ENCODE measurements around the gene RPL26.
A peak's percentile ranks its signal among the peaks of the same experiment; 100 is the strongest.
"Not testable (repeated sequence)": the region's sequence is repeated elsewhere in the genome, so short reads cannot be mapped to it uniquely, and the experiment has no call there.

RPL26 gene

DNA sequence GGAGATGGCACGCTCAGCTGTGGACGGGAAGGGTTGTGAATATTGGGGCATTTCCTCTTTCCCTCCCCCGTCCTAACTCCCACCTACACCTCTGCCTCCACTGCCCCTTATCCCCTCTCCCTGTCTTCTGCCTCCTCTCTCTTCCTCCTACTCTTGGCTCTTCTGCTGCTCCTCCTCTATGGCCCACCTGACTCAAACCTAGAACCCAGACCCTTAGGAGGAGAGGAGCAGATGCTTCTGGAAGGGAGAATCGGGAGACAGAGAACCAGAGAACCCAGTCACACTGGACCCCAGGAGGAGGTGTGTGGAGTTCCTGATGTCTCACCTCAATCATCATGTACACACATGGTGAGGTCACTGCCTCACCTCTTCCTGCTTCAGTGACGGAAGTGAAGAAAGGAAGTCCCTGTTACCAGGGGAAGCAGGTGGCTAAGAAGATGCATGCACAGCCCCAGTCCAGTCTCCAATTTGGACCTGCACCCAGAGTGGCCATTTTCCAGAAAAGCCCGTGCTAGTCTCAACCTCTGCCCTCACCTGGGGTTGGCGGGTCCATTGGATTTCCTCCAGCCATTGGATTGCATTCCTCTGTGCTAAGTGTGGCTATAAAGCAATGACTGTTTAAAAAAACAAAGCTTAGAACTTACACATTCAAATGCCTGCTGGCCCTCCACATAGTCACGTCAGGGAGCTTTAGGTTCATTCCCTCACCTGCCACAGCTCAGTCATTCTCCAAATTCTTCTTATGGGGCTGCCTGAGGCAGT is 10.7 kb upstream of the RPL26 start:
- DNase-seq: no peak

DNA sequence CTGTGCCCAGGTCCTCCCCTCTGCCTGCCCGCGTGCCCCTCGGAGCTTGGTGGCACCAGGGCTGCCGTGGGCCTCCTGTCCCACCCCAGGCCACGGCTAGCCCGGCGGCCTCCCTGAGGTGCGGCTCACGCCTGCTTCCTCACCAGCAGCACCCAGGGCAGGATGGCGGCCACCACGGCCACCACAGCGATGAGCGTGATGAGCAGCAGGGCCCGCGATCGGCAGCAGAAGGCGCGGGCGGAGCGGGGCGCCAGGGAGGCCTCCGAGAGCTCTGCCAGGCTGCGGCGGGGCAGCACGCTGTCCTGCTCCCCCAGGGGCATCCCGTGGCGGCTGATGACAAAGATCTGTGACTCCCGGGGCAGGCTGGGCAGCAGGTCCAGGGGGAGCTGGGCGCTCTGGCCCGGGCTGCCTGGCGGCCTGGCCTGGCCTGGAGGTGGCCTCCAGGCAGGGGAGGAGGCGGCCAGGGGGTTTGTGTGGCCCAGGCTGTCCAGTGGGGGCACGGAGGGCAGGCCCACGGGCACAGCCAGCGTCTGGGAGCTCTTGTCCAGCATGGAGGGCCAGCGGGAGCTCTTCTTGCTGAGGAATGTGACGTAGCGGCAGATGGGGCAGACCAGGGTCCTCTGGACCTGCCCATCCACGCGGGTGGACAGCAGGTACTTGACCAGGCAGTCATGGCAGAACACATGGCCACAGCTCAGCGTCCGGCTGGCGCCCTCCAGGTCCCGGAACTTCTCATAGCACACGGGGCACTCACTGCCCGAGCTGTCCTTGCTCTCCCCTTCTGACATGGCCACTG is 9.9 kb upstream of the RPL26 start:
- DNase-seq: no peak

DNA sequence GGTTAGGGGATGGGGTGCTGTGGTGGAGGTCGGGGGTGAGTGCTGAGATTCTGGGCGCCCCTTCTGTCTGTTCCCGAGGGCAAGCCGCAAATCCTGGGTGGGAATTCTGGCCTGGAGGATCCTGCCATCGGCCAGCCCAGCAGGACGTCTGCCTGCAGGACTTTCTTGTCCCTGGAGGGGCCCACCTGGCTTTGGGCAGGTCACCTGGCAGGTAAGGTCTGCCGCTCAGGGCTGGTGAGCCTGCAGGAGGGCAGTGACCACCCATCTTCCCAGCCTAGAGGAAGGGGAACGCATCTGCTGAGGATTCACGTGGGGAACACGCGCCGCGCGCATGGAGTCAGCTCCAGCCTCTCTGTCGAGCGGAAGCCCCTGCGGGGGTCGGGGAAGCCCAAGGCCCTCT is 9.3 kb upstream of the RPL26 start:
- DNase-seq: no peak

DNA sequence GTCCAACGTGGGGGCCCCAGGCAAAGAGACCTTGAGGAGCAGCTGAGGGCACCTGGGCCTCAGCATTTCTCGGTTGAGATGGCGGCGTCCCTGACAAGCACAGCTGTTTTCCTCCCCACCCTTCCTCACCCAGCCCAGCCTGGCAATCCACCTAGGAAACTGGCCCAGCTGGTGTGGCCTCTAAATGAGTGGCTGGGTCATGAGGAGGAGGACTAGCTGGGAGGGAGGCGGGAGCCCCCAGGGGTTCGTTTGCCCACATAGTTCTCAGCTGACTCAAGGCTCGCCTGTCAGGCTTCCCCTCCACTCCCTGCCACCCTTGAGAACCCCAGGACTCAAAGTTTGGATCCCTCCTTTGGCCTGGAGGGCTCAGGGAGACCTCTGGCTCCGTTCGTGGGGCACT is 8.7 kb upstream of the RPL26 start:
- DNase-seq: no peak

DNA sequence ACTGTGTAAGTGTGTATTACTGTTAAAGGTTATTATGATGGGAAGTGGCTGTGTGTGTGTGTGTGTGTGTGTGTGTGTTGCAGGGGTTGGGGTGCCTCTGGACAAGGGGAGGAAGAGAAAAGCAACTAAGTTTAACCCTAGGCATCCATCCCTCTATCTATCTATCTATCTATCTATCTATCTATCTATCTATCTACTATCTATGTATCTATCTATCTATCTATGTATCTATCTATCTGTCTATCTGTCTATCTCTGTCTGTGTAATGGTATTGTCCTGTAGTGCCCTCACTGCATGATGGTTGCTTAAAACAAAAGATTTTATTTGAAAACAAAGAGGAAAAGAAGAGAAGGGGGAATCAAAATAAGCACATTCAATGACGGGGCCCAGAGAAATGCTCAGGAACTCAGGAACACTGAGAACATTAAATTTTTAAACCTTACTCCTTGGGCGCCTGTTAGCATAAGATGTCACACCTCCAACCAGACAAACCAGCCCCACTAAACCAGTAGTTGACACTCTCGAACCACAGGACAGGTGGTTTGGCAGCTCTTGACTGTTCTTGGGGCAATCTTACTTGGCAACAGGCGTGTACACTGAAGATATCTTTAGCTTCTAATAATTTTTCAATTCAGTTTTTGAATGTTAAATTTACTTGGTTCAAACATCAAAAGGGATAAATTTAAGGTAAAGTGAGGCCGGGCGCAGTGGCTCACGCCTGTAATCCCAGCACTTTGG is 5.1 kb upstream of the RPL26 start:
- no peak for DNase-seq

DNA sequence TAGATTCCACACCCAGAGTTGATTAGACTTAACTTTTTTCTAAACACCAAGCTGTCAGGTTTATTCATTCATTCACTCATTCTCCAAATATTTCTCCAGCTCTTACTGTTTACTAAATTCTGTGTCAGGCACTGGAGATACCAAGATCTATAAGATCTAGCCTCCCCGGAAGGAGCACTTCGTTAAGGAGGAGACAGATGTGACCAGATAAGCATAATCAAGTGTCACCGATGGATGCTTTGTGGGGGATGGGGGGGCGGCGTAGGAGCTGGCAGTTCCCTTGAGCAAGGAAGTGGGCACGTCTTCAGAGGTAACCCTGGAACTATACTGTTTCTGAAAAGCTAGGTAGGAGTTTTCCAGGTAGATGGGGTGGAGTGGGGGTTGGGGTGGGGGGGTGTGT is 3.8 kb upstream of the RPL26 start:
- DNase-seq: no peak

DNA sequence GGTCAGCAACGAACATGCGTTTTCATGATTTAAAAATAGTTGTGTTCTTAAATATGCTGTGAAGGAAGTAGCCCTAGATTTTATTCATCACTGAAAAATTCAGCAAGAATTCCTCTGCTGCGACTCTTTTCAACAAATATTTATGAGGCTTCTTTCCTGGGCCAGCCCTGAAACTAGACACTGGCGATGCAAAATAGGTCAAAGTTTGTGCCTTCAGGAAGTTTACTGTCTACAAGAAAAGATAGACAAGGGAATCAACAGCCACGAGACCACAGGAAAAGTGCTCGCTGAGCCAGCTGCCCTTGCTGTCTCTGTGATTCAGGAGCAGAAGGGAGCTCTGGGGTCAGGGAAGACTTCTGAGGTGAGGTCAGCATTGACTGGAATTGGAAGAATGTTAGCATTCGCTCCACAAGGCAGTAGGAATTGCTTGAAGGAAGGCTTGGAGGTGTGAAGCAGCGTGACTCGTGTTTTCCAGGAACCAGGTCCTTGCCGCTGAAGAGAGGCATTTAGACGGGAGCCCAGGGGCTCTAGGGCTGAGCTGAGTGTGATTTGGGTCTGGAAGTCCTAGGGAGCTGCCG is 1.9 kb upstream of the RPL26 start:
- no peak for DNase-seq

DNA sequence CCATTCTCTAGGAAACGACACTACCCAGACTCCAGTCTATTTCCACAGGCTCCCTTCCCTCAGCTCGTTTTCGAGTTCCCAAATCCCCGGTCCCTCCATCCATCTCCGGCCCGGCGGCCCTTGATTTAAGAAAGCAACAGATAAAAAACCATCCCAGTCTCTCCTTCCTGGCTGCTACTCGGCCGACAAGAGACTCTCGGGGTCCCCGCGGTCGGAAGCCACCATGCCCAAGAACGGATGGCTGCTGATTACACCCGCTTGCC is 182 bp downstream of the RPL26 start:
- no peak for DNase-seq

DNA sequence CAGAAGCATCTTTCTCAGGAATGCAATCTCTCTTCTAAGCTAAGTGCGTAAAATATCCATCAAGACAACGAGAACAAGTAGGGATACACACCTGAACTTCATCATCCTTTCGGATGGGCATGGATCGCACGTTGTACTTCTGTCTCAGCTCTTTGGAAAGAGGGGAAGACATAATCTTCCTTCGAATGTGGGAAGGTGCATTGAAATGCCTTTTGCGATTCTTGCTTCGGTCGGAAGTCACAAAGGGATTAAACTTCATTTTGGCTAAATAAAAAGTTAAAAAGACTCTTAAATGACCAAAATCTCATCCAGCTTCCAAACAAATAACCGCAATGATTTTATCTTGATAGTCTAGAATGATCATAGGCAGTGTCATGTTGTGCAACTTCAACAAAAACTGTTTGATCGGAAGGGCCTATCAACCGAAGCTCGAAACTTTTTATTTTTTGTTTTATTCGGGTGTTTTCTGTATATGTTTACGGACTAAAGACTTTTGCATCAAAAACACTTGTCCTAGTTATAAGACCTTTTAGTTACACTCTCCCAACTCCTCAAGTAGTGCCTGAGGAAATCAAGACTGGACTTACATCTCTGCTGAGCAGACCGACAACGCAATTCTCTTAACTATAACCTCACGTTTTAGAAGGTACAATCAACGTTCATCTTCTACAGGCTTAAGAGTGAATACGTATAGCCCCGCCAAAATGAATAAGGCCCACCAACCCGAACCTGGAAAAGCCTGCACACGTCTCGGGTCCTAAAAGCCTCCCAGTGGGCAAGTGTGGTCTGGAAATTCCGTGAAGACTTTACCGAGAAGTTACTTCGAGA is 727 bp downstream of the RPL26 start:
- DNase-seq: no peak

DNA sequence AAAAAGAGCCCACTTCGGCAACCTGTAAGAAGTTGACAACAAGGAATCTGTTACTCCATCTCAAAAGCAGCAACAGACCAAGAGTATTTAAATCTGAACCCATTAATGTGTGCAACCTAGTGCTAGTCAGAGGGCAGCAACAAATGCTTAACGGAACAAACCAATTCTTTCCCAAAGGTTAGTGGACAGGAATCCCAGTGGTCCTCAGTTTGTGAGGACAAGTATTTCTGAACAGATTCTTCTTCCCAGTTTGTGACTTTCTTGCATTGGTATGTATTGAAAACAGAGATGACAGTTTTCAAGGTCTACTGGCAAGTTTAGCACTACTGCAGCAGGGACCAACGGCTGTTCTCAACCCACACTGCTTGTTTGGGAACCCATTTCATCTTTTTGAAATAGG is 2.9 kb downstream of the RPL26 start:
- DNase-seq: no peak

DNA sequence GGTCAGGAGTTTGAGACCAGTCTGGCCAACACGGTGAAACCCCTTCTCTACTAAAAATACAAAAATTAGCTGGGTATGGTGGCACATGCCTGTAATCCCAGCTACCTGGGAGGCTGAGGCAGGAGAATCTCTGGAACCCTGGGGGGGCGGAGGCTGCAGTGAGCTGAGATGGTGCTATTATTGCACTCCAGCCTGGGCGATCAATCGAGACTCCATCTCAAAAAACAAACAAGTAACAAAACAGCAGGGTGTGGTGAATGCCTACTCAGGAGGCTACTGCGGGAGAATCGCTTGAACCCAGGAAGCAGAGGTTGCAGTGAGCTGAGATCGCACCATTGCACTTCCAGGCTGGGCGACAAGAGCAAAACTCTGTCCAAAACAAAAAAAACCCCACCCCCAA is 4.9 kb downstream of the RPL26 start:
- DNase-seq: not testable (repeated sequence)

DNA sequence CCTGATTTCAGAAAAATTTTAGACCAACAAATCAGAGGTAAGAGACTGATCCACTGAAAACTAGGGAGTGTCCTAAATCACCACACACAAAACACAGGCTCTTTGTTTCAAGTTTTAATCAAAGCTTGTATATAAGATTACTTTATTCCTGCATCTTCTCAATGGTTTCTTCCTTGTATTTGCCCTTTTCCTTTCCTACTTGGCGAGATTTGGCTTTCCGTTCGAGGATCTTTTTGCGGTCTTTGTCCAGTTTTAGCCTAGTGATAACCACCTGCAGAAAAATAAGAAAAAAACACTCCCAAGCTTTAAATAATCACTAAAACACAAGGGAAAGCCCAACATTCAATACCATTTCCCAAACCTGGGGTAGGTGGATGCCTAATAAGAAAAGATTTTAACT is 5.6 kb downstream of the RPL26 start:
- DNase-seq: no peak

DNA sequence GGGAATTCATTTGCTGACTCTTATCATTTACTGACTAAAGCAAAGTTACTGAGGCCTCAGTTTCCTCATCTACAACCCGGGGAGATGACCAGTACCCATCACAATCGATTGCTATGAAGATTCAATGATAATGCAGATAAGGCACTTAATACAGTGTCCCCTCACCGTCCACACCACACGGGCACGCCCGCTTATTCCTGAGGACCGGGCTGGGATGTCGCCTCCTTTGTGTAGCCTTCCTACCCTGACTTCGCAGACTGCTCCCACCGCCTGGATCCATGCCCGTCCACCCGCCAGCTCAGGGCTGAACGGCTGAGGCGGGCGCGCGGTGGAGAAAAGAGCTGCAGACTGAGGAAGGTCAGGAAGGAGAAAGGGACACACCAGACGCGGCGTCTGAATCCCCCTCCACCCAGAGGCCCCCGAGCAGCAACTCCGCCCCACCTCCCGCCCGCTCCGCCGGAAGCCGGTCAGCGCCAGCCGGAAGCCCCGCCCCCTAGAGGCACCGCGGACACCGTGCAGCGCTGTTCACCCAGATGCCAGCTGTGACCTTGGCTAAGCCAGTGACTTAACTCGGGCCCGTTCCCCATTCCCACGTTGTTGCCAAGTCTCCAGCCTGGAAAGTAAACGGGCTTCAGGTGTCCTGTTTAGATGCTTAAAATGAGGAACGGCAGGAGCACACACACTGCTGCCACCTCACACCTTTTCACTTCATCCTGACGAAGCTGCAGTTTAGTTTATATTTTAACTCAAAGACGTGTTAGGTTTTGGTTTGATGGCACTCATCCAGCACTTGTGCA is 6.5 kb downstream of the RPL26 start, which contains the start of gene KRABD2:
Gene KRABD2 (minus strand): TSS at position 434 of the 797 bp plus-strand sequence.
- DNase-seq: peak; percentile 95

DNA sequence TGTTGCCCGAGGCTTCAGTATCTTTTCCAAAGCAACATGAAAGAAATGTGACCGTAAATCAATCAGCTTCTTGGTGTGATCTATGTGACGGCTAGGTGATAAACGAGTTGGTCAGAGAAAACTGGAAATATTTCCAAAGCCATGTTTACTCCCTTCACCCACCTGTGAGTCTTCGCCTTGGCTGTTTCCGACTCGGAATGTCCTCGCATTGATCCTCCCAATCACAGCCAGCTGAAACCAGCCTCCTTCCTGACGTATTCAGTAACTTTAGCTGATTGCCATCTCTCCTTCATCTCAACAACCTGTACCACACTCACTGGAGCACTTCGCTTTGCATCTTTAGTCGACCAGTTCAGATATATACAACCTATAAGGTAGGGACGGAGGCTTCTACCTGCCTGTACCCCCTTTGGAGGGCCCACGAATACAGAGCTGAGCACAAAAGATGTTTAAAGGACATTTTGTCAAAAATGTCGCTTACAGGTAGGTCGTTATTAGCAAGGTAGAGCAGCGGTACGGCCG is 7.2 kb downstream of the RPL26 start:
- DNase-seq: no peak

DNA sequence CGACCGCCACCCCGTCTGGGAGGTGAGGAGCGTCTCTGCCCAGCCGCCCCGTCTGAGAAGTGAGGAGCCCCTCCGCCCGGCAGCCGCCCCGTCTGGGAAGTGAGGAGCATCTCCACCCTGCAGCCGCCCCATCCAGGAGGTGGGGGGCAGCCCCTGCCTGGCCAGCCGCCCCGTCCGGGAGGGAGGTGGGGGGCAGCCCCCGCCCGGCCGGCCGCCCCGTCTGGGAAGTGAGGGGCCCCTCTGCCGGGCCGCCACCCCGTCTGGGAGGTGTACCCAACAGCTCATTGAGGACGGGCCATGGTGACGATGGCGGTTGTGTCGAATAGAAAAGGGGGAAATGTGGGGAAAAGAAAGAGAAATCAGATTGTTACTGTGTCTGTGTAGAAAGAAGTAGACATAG is 9.1 kb downstream of the RPL26 start:
- DNase-seq: not testable (repeated sequence)

DNA sequence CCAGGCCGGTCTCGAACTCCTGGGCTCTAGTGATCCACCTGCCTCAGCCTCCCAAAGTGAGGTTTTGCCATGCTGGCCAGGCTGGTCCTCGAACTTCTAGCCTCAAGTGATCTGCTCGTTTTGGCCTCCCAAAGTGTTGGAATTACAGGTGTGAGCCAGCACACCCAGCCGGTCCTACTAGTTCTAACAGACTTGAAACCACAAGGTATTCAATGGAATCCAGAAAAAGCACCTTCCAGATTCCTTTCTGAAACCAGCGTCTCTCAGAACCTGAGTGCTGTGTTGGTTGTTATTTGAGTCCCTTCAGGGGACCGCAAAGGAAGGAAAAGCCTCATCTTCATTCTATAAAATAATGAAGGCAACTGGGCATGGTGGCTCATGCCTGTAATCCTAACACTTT is 10.6 kb downstream of the RPL26 start:
- DNase-seq: no peak

DNA sequence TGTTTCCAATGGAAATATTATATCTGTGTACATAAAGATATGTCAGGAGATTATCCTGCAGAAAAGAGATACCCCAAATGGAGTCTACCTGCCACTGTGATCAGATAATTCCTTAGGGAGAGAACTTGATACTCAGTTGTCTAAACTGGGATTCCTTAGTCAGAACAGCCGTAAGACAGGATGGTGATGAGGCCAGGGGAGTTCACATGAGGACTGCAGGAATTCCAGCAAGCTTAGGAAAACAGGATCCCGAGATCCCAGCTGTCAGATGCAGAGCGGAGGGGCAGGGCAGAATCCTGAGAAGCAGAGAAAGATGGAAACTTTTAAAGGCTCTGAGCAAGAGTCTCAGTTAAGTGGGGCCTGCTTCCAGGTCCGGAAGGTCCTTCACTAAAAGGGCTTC is 11.2 kb downstream of the RPL26 start:
- no peak for DNase-seq

DNA sequence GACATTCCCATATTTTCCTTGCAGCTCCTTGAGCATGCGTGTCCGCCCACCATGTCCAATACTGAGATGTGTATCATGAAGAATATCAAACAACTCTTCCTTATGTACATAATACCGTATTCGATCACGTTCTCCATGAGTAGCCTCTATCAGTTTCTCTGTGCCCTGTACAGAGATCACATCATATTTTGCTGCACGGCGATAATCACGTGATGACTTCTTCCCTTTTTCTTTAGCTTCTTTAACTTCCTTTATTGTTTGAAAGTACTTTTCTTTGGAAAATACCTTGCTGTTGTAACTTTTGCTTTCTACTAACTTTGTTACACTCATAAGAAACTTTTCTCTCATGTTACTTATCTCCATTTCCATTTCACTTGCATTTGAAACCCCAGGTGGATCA is 13.0 kb downstream of the RPL26 start:
- DNase-seq: no peak

DNA sequence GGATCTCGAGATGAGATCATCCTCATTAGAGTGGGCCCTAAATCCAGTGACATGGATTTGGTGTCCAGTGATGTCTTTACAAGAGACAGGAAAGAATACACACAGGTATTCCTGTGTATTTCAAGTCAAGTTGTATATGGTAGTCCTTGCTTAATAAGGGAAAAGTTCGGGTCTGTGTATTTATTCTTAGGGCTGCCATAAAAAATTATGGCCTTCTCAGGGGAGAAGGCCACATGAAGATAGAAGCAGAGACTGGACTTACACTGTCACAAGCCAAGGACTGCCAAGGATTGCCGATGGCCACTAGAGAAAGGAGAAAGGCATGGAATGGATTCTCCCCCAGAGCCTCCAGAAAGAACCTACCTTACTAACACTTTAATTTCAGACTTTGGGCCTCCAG is 14.8 kb downstream of the RPL26 start:
- no peak for DNase-seq

DNA sequence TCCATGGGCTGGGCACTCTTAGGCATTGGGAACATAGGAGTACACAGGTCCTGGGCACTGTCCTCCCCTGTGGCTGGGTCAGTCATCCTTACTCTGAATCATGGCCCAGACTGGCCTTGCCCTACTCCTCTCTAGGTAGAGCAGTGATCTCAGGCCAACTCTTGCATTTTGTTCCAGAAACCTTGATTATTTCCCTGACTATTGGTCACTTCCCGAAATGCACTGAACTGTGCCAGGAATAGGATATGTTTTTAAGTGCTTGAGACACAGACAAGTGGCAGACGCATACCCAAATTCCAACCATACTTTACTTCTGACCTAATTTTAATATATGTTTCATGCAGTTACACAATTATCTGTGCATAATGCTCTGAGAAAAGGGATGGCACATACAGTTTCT is 16.8 kb downstream of the RPL26 start:
- no peak for DNase-seq

DNA sequence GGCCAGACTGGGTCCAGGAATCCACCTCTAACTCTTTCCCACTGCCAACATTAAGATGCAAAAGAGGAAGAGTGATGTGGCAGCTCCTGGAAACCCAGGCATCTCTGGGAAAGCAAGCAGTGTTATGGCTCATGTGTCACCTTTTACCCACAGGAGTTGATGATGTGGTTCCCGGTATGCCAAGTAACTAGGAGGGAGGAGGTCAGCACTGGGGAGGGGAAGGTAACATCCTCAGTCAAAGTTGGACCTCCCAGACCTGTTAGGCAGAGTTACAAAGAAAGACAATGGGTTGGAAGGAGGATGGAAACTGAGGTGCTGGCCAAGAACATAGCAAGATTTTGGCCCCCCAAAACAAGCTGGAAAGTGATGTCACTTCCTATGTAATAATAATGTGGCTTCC is 17.9 kb downstream of the RPL26 start:
- DNase-seq: no peak
